ENCODE results near the gene NEBL.

- TF ChIP-seq POLR2AphosphoS5 (IDR thresholded peaks at IDR 0.05), result no peak
- no peak for TF ChIP-seq CTCF (IDR thresholded peaks at IDR 0.05)
- TF ChIP-seq POLR2A (IDR thresholded peaks at IDR 0.05), result no peak
- TF ChIP-seq EP300 (IDR thresholded peaks at IDR 0.05), result no peak
Measured at GRCh38 chr10:20897146-20897825, at the start of gene NEBL.
